SU-DHL-6 (cell line): ENCODE results near the gene ERGIC2.

Source experiments
- H2AFZ ChIP-seq: fragments of 200-600 bp; sonication (generic); 2 replicates; pipeline ENCODE4 v1.6.1; 2014; ENCODE audit warnings: low read depth, mild to moderate bottlenecking, moderate library complexity, mixed read lengths, antibody characterized with exemption, low read length; ENCODE audit not compliant: severe bottlenecking
- H3F3A ChIP-seq: fragments of 200-600 bp; shearing (Covaris generic); 2 replicates; pipeline ENCODE4 v1.6.0; 2016; ENCODE audit warnings: antibody characterized with exemption, mild to moderate bottlenecking; ENCODE audit not compliant: insufficient read depth
- H3K27ac ChIP-seq: fragments of 200-600 bp; sonication (generic); 2 replicates; pipeline ENCODE4 v1.5.1; 2016; ENCODE audit warnings: low read depth, mild to moderate bottlenecking, low read length, moderate library complexity, mixed read lengths
- H3K27me3 ChIP-seq: fragments of 200-600 bp; sonication (generic), shearing (Covaris generic); 2 replicates; pipeline ENCODE4 v1.6.0; 2014; ENCODE audit warnings: mild to moderate bottlenecking, low read length
- H3K36me3 ChIP-seq: fragments of 200-600 bp; sonication (generic); 2 replicates; pipeline ENCODE4 v1.6.1; 2014; ENCODE audit warnings: mild to moderate bottlenecking, low read length, mixed read lengths
- H3K4me2 ChIP-seq: fragments of 300-600, 200-600 bp; shearing (Covaris generic), sonication (generic); 2 replicates; pipeline ENCODE4 v1.6.0; 2014; ENCODE audit warnings: low read length, low read depth, mild to moderate bottlenecking; ENCODE audit not compliant: poor library complexity, severe bottlenecking
- H3K4me3 ChIP-seq: fragments of 200-600 bp; sonication (generic); 2 replicates; pipeline ENCODE4 v1.5.1; 2014; ENCODE audit warnings: antibody characterized with exemption, low read length, mild to moderate bottlenecking, mixed read lengths; ENCODE audit not compliant: insufficient read depth, poor library complexity, severe bottlenecking
- H3K79me2 ChIP-seq: fragments of 200-600 bp; sonication (generic); 2 replicates; pipeline ENCODE4 v1.6.1; 2014; ENCODE audit warnings: mild to moderate bottlenecking, low read length, moderate library complexity; ENCODE audit not compliant: insufficient read depth
- H3K9ac ChIP-seq: fragments of 200-600 bp; sonication (generic); 2 replicates; pipeline ENCODE4 v1.7.0; 2014; ENCODE audit warnings: mild to moderate bottlenecking, low read length
- H3K9me2 ChIP-seq: fragments of 200-600 bp; sonication (generic); replicated peaks from 2 replicates; pipeline ENCODE4 v1.6.1; 2014; ENCODE audit warnings: low read length; ENCODE audit not compliant: insufficient read depth
- H3K9me3 ChIP-seq: fragments of 200-600 bp; sonication (generic); 2 replicates; pipeline ENCODE4 v1.6.1; 2014; ENCODE audit warnings: low read length, mixed read lengths; ENCODE audit not compliant: insufficient read depth
- H4K20me1 ChIP-seq: fragments of 200-600 bp; sonication (generic); 2 replicates; pipeline ENCODE4 v1.6.1; 2014; ENCODE audit warnings: low read depth, mild to moderate bottlenecking, antibody characterized with exemption, low read length, moderate library complexity, mixed read lengths
- CTCF ChIP-seq: fragments of 200-600 bp; sonication (generic); IDR thresholded peaks from one replicate; pipeline ENCODE4 v1.5.1; 2017; ENCODE audit warnings: antibody characterized with exemption, mild to moderate bottlenecking, low read length, moderate library complexity; ENCODE audit not compliant: insufficient read depth, poor library complexity, severe bottlenecking
- EZH2phosphoT487 ChIP-seq: fragments of 200-600 bp; sonication (generic), shearing (Covaris generic); conservative IDR thresholded peaks from 2 replicates; pipeline ENCODE4 v1.6.1; 2018; ENCODE audit warnings: mild to moderate bottlenecking, antibody characterized with exemption, low read length, moderate library complexity, mixed read lengths

ERGIC2 gene

DNA sequence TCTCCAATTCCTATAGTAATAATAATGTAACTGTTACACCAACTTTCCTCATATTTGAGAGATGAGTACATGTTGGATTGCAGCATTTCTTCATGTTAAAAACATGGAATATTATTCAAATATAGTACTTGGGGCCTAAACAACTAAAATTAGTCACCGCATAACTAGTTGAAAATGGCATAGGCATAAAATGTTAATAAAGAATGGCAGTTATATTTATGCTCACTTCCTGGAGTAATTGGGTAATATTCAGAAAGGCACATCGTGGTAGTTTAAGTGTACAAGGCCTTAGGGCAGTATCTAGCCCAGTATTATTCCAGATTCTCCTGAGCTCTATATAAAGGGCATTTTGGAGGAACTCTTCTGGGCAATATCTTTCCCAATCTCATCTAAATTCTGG, 46.0 kb downstream of the ERGIC2 start:
- H3K4me2 ChIP-seq: no peak overlapping the region
- H3K27me3 ChIP-seq: no peaks in the 10 kb centered on the region
- no peaks in the 10 kb centered on the region for H3F3A ChIP-seq
- H3K79me2 ChIP-seq: no peaks in the 10 kb centered on the region
- H3K27ac ChIP-seq: no peak overlapping the region
- no peaks in the 10 kb centered on the region for H3K9me3 ChIP-seq
- H3K9ac ChIP-seq: no peak overlapping the region
- no peak overlapping the region for H3K4me3 ChIP-seq
- no peaks in the 10 kb centered on the region for H3K9me2 ChIP-seq
- H2AFZ ChIP-seq: no peak overlapping the region
- no peaks in the 10 kb centered on the region for H4K20me1 ChIP-seq
- TF ChIP-seq EZH2phosphoT487 (no peak), CTCF (no peak)
- peaks cover 3% of the 10 kb centered on the region; the same call in 1 of the 2 replicates for H3K36me3 ChIP-seq

DNA sequence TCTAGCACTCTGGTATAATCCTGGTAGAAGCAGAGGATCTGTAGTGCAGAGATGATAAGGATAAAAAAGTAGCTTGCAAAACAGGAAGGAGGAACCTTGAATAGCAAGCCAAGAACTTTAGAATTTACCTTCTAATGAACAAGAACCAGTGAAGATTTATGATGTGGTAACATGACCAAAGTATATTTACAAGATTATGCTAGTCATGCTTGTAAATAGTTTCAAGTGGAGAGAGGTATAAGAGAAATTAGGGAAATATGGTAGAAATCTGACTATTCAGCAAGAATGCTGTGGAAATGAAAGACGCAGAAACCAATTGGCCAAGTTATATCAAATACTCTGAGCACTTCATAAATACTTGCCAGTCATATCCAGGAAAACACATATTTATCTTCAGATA, 47.8 kb downstream of the ERGIC2 start:
- Histone ChIP-seq H3K79me2 (no peaks in the 10 kb centered on the region), H4K20me1 (no peaks in the 10 kb centered on the region), H3K9me3 (no peaks in the 10 kb centered on the region), H3K9ac (no peak overlapping the region), H3F3A (peaks cover 4% of the 10 kb centered on the region; the same call in 1 of the 2 replicates), H3K9me2 (no peaks in the 10 kb centered on the region), H3K27me3 (no peaks in the 10 kb centered on the region), H3K4me2 (no peak overlapping the region), H3K36me3 (no peaks in the 10 kb centered on the region), H2AFZ (no peak overlapping the region), H3K4me3 (no peak overlapping the region), H3K27ac (no peak overlapping the region)
- TF ChIP-seq CTCF (no peak), EZH2phosphoT487 (no peak)

- TF ChIP-seq CTCF (no peak), EZH2phosphoT487 (no peak)
- H4K20me1 ChIP-seq: no peaks in the 10 kb centered on the region
- H3K36me3 ChIP-seq: no peaks in the 10 kb centered on the region
- H3K9ac ChIP-seq: no peak overlapping the region
- no peaks in the 10 kb centered on the region for H3K9me3 ChIP-seq
- no peaks in the 10 kb centered on the region for H3K79me2 ChIP-seq
- H3K4me3 ChIP-seq: no peak overlapping the region
- H3F3A ChIP-seq: peaks cover 4% of the 10 kb centered on the region; the same call in 1 of the 2 replicates
- H3K27ac ChIP-seq: no peak overlapping the region
- H3K9me2 ChIP-seq: no peaks in the 10 kb centered on the region
- no peak overlapping the region for H2AFZ ChIP-seq
- no peaks in the 10 kb centered on the region for H3K27me3 ChIP-seq
- no peak overlapping the region for H3K4me2 ChIP-seq
Measured at GRCh38 chr12:29329411-29329810, 51.6 kb downstream of the ERGIC2 start.

DNA sequence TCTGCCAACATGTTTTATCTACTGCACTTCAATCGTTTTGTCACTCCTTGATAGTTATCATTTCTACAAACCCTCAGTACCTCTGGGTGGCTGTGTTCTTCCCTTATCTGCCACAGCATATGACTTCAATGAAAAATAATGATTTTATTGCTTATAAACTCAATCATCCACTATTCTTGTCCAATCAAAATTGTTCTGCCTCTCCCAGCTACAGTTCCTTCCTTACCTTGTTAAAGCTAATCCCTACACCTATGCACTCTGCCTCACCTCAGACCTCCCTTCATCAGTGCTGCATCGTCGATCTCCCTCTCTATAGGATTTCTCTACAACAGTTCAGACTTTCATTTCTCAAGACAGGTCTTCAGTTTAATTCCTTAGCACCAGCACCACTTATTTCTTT, 58.8 kb downstream of the ERGIC2 start:
- no peaks in the 10 kb centered on the region for H3F3A ChIP-seq
- TF ChIP-seq CTCF (no peak), EZH2phosphoT487 (no peak)
- no peak overlapping the region for H3K27ac ChIP-seq
- H3K9ac ChIP-seq: no peak overlapping the region
- H3K79me2 ChIP-seq: no peaks in the 10 kb centered on the region
- no peak overlapping the region for H3K4me2 ChIP-seq
- no peaks in the 10 kb centered on the region for H3K36me3 ChIP-seq
- H2AFZ ChIP-seq: no peak overlapping the region
- no peak overlapping the region for H3K4me3 ChIP-seq
- no peaks in the 10 kb centered on the region for H3K9me2 ChIP-seq
- no peaks in the 10 kb centered on the region for H3K9me3 ChIP-seq
- no peaks in the 10 kb centered on the region for H3K27me3 ChIP-seq
- no peaks in the 10 kb centered on the region for H4K20me1 ChIP-seq
